SK-N-SH (cell line): ENCODE results near the gene S1PR3. TPM values are rescaled to one million over a fixed set of nuclear protein-coding genes. Genes with fewer than 3 reads are reported as not detected.

Experiments used
- CTCF ChIA-PET: fragments of 300-600, 350-600 bp; formaldehyde crosslinking; extraction: SDS; loops from one replicate; lab custom pipeline; 2021; lab: Yijun Ruan, JAX
- POLR2A ChIA-PET: fragments of 350-600 bp; sonication (Branson Sonifier 250); formaldehyde crosslinking; extraction: SDS; loops from one replicate; lab custom pipeline; 2020; ENCODE audit warnings: antibody characterized with exemption, inconsistent platforms; lab: Yijun Ruan, JAX
- DNase-seq: peaks from one replicate; pipeline ENCODE4 v3.0.0; 2012
- H2AFZ ChIP-seq: fragments of 200-600 bp; sonication (generic); 2 replicates; pipeline ENCODE4 v1.8.1; 2016; ENCODE audit warnings: antibody characterized with exemption, mild to moderate bottlenecking, low read depth
- H3F3A ChIP-seq: fragments of 200-600 bp; sonication (generic); replicated peaks from 2 replicates; pipeline ENCODE3; 2016; ENCODE audit warnings: antibody characterized with exemption, mild to moderate bottlenecking; ENCODE audit not compliant: insufficient read depth
- H3K27ac ChIP-seq, 2 experiments: fragments of 200-500 bp in 1 of 2; fragments of 200-600 bp in 1 of 2; sonication (Bioruptor generic) in 1 of 2; sonication (generic), shearing (Covaris generic) in 1 of 2; 2 replicates each; pipeline versions ENCODE4 v1.5.1 to v1.6.1; 2014 to 2016; ENCODE audit warnings: low read depth in 2 of 2, inconsistent platforms in 1 of 2, low read length in 1 of 2, mild to moderate bottlenecking in 1 of 2, mixed read lengths in 1 of 2
- H3K27me3 ChIP-seq: fragments of 200-600 bp; sonication (generic), shearing (Covaris generic); 2 replicates; pipeline ENCODE4 v1.6.1; 2016; ENCODE audit warnings: mixed run types; ENCODE audit not compliant: insufficient read depth
- H3K36me3 ChIP-seq, 2 experiments: fragments of 200-500 bp in 1 of 2; fragments of 200-600 bp in 1 of 2; sonication (Bioruptor generic) in 1 of 2; sonication (generic) in 1 of 2; replicated peaks in 1 of 2; 2 replicates each; pipeline versions ENCODE3 to v1.5.1; 2014 to 2016; ENCODE audit warnings: low read length in 1 of 2, mild to moderate bottlenecking in 1 of 2; ENCODE audit not compliant: insufficient read depth in 2 of 2, control insufficient read depth in 1 of 2
- H3K4me1 ChIP-seq, 2 experiments: fragments of 200-500 bp in 1 of 2; fragments of 200-600 bp in 1 of 2; sonication (Bioruptor generic) in 1 of 2; sonication (generic), shearing (Covaris generic) in 1 of 2; 2 replicates each; pipeline versions ENCODE4 v1.5.1 to v1.6.1; 2014 to 2016; ENCODE audit warnings: low read depth in 1 of 2, low read length in 1 of 2, mixed run types in 1 of 2; ENCODE audit not compliant: insufficient read depth in 2 of 2, control insufficient read depth in 1 of 2
- H3K4me2 ChIP-seq: fragments of 200-600 bp; sonication (generic), shearing (Covaris generic); 2 replicates; pipeline ENCODE4 v1.6.1; 2017; ENCODE audit warnings: mixed run types
- H3K4me3 ChIP-seq, 2 experiments: fragments of 200-500 bp in 1 of 2; fragments of 200-600 bp in 1 of 2; sonication (Bioruptor generic) in 1 of 2; sonication (generic), shearing (Covaris generic) in 1 of 2; 2 replicates each; pipeline versions ENCODE4 v1.5.1 to v1.8.1; 2014 to 2016; ENCODE audit warnings: low read depth in 2 of 2, inconsistent platforms in 1 of 2, low read length in 1 of 2, mild to moderate bottlenecking in 1 of 2, mixed read lengths in 1 of 2, moderate library complexity in 1 of 2
- H3K79me2 ChIP-seq: fragments of 200-600 bp; sonication (generic); 2 replicates; pipeline ENCODE4 v1.8.1; 2017; ENCODE audit warnings: mild to moderate bottlenecking; ENCODE audit not compliant: insufficient read depth
- H3K9ac ChIP-seq: fragments of 200-600 bp; sonication (generic); 2 replicates; pipeline ENCODE4 v1.6.1; 2017; ENCODE audit warnings: mixed run types
- H3K9me2 ChIP-seq: fragments of 200-600 bp; sonication (generic); 2 replicates; pipeline ENCODE4 v1.6.1; 2017; ENCODE audit warnings: mixed run types
- H3K9me3 ChIP-seq: fragments of 200-600 bp; sonication (generic); 2 replicates; pipeline ENCODE4 v1.6.1; 2017; ENCODE audit warnings: mixed run types, mild to moderate bottlenecking, moderate library complexity
- H4K20me1 ChIP-seq: fragments of 200-600 bp; sonication (generic); 2 replicates; pipeline ENCODE4 v1.6.1; 2017; ENCODE audit warnings: mild to moderate bottlenecking, mixed run types; ENCODE audit not compliant: insufficient read depth
- CHD2 ChIP-seq: fragments of 150-350 bp; IDR thresholded peaks from 2 replicates; pipeline ENCODE4 v1.6.1; 2018; ENCODE audit warnings: low read length; ENCODE audit not compliant: partially characterized antibody
- CTCF ChIP-seq: fragments of 200-600 bp; sonication (generic); IDR thresholded peaks from 2 replicates; pipeline ENCODE4 v1.6.1; 2017; ENCODE audit warnings: antibody characterized with exemption, mild to moderate bottlenecking, moderate library complexity
- FOXJ3 ChIP-seq: sonication (generic); formaldehyde crosslinking; IDR thresholded peaks from 2 replicates; pipeline ENCODE4 v1.5.1; 2020; ENCODE audit warnings: mild to moderate bottlenecking, missing genetic modification reagents
- FOXM1 ChIP-seq: IDR thresholded peaks from 2 replicates; pipeline ENCODE4 v1.4.0; 2012; ENCODE audit warnings: low read depth, mild to moderate bottlenecking
- GATA2 ChIP-seq: sonication (generic); formaldehyde crosslinking; IDR thresholded peaks from 2 replicates; pipeline ENCODE4 v1.5.0; 2020; ENCODE audit warnings: mild to moderate bottlenecking, missing genetic modification reagents
- JUND ChIP-seq: IDR thresholded peaks from 2 replicates; pipeline ENCODE4 v1.4.0; 2012
- MEF2A ChIP-seq: IDR thresholded peaks from 2 replicates; pipeline ENCODE4 v1.4.0; 2012; ENCODE audit warnings: low read depth, borderline replicate concordance
- MXI1 ChIP-seq: IDR thresholded peaks from 2 replicates; pipeline ENCODE4 v1.6.1; 2012; ENCODE audit warnings: mild to moderate bottlenecking, low read depth, low read length, improper control_type of control experiment
- NRF1 ChIP-seq: IDR thresholded peaks from 2 replicates; pipeline ENCODE4 v1.6.1; 2012; ENCODE audit warnings: low read depth, mild to moderate bottlenecking, low read length
- PBX3 ChIP-seq: IDR thresholded peaks from 2 replicates; pipeline ENCODE4; 2012
- RAD21 ChIP-seq: IDR thresholded peaks from 2 replicates; pipeline ENCODE4 v1.6.1; 2012; ENCODE audit warnings: mild to moderate bottlenecking, low read length
- RCOR1 ChIP-seq: fragments of 150-350 bp; IDR thresholded peaks from 2 replicates; pipeline ENCODE4 v1.6.1; 2017; ENCODE audit warnings: antibody characterized with exemption, low read length
- RXRA ChIP-seq: IDR thresholded peaks from 2 replicates; pipeline ENCODE4 v1.4.0; 2012; ENCODE audit warnings: low read depth, mild to moderate bottlenecking, borderline replicate concordance
- SMC3 ChIP-seq: IDR thresholded peaks from 2 replicates; pipeline ENCODE4 v1.6.1; 2012; ENCODE audit warnings: low read depth, low read length, improper control_type of control experiment
- TAF1 ChIP-seq: IDR thresholded peaks from 2 replicates; pipeline ENCODE4 v1.6.1; 2012; ENCODE audit warnings: low read depth, mild to moderate bottlenecking, low read length, moderate library complexity, borderline replicate concordance
- TCF12 ChIP-seq: IDR thresholded peaks from 2 replicates; pipeline ENCODE4 v1.4.0; 2012
- TEAD4 ChIP-seq: IDR thresholded peaks from 2 replicates; pipeline ENCODE4 v1.4.0; 2012; ENCODE audit warnings: mild to moderate bottlenecking, borderline replicate concordance; ENCODE audit not compliant: insufficient read depth
- USF1 ChIP-seq: IDR thresholded peaks from 2 replicates; pipeline ENCODE4 v1.4.0; 2012; ENCODE audit warnings: low read depth, borderline replicate concordance
- YY1 ChIP-seq: IDR thresholded peaks from 2 replicates; pipeline ENCODE4 v1.4.0; 2012; ENCODE audit warnings: low read depth, mild to moderate bottlenecking
- WGBS: methylation state at CpG from one replicate; pipeline ENCODE4 v1.1.6; 2017; ENCODE audit warnings: low lambda C conversion rate; 5-methylcytosine and 5-hydroxymethylcytosine counted together
- polyA plus RNA-seq, 3 experiments: library from polyadenylated mRNA; depleted of rRNA; stranded (reverse); fragments of >200 nt; gene quantifications; 2 replicates each; pipeline ENCODE4 v1.2.3, GENCODE V29; 2012
- TF ChIP-seq, protein P1 (sequence below): fragments of 150-350 bp; IDR thresholded peaks from 2 replicates; pipeline ENCODE4 v1.6.1; 2017; ENCODE audit warnings: antibody characterized with exemption, low read length, low read depth, borderline replicate concordance

Gene S1PR3
- polyA plus RNA-seq, 1 of the 3 experiments (the other 2 are of a cell fraction): 2.5 TPM

- H3K9me3 ChIP-seq: no peaks in the 10 kb centered on the region
- no peak for TF ChIP-seq MXI1
- TF ChIP-seq CTCF: no peak
- no peak for TF ChIP-seq RXRA
- TF ChIP-seq, protein P1, sequence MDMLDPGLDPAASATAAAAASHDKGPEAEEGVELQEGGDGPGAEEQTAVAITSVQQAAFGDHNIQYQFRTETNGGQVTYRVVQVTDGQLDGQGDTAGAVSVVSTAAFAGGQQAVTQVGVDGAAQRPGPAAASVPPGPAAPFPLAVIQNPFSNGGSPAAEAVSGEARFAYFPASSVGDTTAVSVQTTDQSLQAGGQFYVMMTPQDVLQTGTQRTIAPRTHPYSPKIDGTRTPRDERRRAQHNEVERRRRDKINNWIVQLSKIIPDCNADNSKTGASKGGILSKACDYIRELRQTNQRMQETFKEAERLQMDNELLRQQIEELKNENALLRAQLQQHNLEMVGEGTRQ: no peak
- no peak for TF ChIP-seq TEAD4
- no peak for TF ChIP-seq RAD21
- no peak for TF ChIP-seq FOXJ3 (CRISPR knock-in tag)
- no peak for TF ChIP-seq NRF1
- TF ChIP-seq PBX3: no peak
- H2AFZ ChIP-seq: no peak overlapping the region
- no peak overlapping the region for H3K4me3 ChIP-seq
- no peaks in the 10 kb centered on the region; the same call in 1 of the 2 replicates for H3K27me3 ChIP-seq
- DNase-seq: peak; percentile 57
- CTCF ChIA-PET: no interaction called here
- H3K4me2 ChIP-seq: no peak overlapping the region
- H3K27ac ChIP-seq: no peak overlapping the region
- no peaks in the 10 kb centered on the region for H4K20me1 ChIP-seq
- POLR2A ChIA-PET: no interaction called here
- H3K79me2 ChIP-seq: no peaks in the 10 kb centered on the region
- H3K9me2 ChIP-seq: no peaks in the 10 kb centered on the region
- H3K9ac ChIP-seq: no peak overlapping the region
- no peaks in the 10 kb centered on the region; a peak in 1 of 4 replicates for H3K4me1 ChIP-seq
- WGBS: 76% methylated on average over 9 of the region's 12 CpGs
- H3K36me3 ChIP-seq: no peaks in the 10 kb centered on the region
- H3F3A ChIP-seq: no peaks in the 10 kb centered on the region
Measured at GRCh38 chr9:88973281-88974045, 17.8 kb upstream of the S1PR3 start.

DNA sequence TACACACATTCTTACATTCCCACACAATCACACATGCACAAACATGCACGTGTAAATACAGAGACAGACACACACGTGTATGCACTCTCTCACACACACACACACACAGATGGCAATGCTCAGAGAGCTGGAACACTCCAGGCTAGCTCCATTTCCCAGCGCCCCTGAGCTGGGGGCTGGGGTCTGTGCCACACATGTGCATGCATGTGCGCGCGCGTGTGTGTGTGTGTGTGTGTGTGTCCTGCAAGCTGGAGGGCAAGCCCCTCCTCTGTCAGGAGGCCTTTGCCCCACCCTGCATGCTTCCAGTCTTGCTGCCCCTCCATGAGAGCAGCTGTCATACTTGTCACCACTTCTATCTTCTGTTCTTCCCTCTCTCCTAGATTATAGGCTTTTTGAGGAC lies 16.6 kb upstream of the S1PR3 start:
- Histone ChIP-seq H3K79me2 (no peaks in the 10 kb centered on the region), H3K27ac (no peak overlapping the region), H3K9ac (no peak overlapping the region), H3K27me3 (no peaks in the 10 kb centered on the region; the same call in 1 of the 2 replicates), H4K20me1 (no peaks in the 10 kb centered on the region), H3K4me1 (no peaks in the 10 kb centered on the region; a peak in 1 of 4 replicates), H3F3A (no peaks in the 10 kb centered on the region), H3K9me2 (no peaks in the 10 kb centered on the region), H2AFZ (no peak overlapping the region), H3K4me2 (no peak overlapping the region), H3K36me3 (no peaks in the 10 kb centered on the region), H3K4me3 (no peak overlapping the region), H3K9me3 (no peaks in the 10 kb centered on the region)
- ChIA-PET CTCF (no interaction called here), POLR2A (no interaction called here)
- WGBS: 90% methylated on average over 7 of the region's 7 CpGs
- DNase-seq: no peak
- TF ChIP-seq RAD21: no peak
- no peak for TF ChIP-seq USF1
- no peak for TF ChIP-seq JUND
- TF ChIP-seq GATA2 (CRISPR knock-in tag): no peak
- TF ChIP-seq FOXM1: no peak
- no peak for TF ChIP-seq MXI1
- TF ChIP-seq YY1: no peak
- TF ChIP-seq CTCF: no peak
- no peak for TF ChIP-seq CHD2
- no peak for TF ChIP-seq RCOR1
- no peak for TF ChIP-seq NRF1
- TF ChIP-seq SMC3: no peak
- TF ChIP-seq MEF2A: no peak
- no peak for TF ChIP-seq TAF1
- TF ChIP-seq TCF12: no peak
